ENCODE measurements around the gene SLC22A17. TPM values are rescaled to one million over a fixed set of nuclear protein-coding genes. Genes with fewer than 3 reads are reported as not detected.
A peak's percentile ranks its signal among the peaks of the same experiment; 100 is the strongest.

Gene SLC22A17
- total and polyA plus RNA-seq, 2 of the 13 experiments (the other 11 are each of a cell fraction or from before 2014, with no cell fraction given): 0.95 to 1.1 TPM

DNA sequence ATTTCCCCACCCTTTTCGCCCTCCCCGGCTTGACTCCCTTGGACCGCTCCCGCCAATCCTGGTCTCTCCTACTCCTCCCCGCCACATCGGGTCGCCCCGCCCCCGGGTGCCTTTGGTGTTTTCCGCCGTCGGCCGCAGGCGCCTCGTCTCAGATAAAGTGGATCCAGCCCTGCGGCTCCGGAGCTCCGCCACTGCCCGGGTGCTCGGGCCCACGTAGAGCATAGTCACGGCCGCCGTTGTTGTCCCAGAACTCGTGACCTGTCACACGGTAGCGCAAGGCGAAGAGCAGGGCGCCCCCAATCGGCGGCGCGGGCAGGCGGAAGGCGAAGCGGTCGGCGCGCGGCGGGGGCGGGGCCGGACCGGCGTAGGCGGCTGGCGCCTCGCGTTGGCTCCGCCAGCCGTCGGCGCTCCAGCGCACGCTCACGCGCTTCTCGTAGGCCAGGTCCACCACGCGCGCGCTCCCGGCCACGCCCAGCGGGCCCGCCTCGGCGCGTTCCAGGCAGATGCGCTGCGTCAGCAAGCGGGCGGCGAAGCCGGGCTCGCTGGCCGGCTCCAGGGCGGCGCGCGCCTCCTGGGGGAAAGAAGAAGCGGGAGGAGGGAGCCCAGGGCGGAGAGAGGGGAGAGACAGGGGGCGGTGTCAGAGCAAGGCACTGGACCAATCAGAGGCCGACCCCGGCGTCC lies 51.3 kb downstream of the SLC22A17 start (continued):
- TF ChIP-seq, protein P1, sequence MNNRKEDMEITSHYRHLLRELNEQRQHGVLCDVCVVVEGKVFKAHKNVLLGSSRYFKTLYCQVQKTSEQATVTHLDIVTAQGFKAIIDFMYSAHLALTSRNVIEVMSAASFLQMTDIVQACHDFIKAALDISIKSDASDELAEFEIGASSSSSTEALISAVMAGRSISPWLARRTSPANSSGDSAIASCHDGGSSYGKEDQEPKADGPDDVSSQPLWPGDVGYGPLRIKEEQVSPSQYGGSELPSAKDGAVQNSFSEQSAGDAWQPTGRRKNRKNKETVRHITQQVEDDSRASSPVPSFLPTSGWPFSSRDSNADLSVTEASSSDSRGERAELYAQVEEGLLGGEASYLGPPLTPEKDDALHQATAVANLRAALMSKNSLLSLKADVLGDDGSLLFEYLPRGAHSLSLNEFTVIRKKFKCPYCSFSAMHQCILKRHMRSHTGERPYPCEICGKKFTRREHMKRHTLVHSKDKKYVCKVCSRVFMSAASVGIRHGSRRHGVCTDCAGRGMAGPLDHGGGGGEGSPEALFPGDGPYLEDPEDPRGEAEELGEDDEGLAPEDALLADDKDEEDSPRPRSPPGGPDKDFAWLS (CRISPR knock-in tag; IDR thresholded peaks at IDR 0.05; ENCODE audit: borderline replicate concordance): no peak
- TF ChIP-seq PAF1 (CRISPR knock-in tag; IDR thresholded peaks at IDR 0.05) (0 out of 2 replicates have a peak, but pooled peaks have one; percentile 36), MTA3 (CRISPR knock-in tag; IDR thresholded peaks at IDR 0.05) (no peak), MEIS2 (CRISPR knock-in tag; IDR thresholded peaks at IDR 0.05) (peak; percentile 99), ARID2 (CRISPR knock-in tag; IDR thresholded peaks at IDR 0.05; ENCODE audit: borderline replicate concordance) (peak; percentile 95), SNAPC2 (CRISPR knock-in tag; IDR thresholded peaks at IDR 0.05) (no peak; the same call in 1 of the 2 replicates), MAZ (IDR thresholded peaks at IDR 0.05; ENCODE audit: borderline replicate concordance, low read depth, low read length) (peak; percentile 94), MAZ (CRISPR knock-in tag; IDR thresholded peaks at IDR 0.05; ENCODE audit: low read depth) (peak; percentile 99), ZNF737 (CRISPR knock-in tag; IDR thresholded peaks at IDR 0.05; ENCODE audit: borderline replicate concordance) (no peak), FIP1L1 (IDR thresholded peaks at IDR 0.05; ENCODE audit: borderline replicate concordance, insufficient read depth, low read depth, low read length) (peak; percentile 59; the same call in 1 of the 2 replicates), BHLHE40 (IDR thresholded peaks at IDR 0.05; ENCODE audit: low read length) (peak; percentile 87), ZNF274 (CRISPR knock-in tag; IDR thresholded peaks at IDR 0.05) (peak; percentile 69), ZBTB3 (CRISPR knock-in tag; IDR thresholded peaks at IDR 0.05; ENCODE audit: borderline replicate concordance, low read depth) (no peak), MIER3 (CRISPR knock-in tag; IDR thresholded peaks at IDR 0.05; ENCODE audit: borderline replicate concordance) (peak; percentile 71), DR1 (CRISPR knock-in tag; IDR thresholded peaks at IDR 0.05) (peak; percentile 70; the same call in 1 of the 2 replicates), ZNF12 (CRISPR knock-in tag; IDR thresholded peaks at IDR 0.05) (peak; percentile 76), NFKB2 (CRISPR knock-in tag; IDR thresholded peaks at IDR 0.05; ENCODE audit: borderline replicate concordance) (peak; percentile 28; the same call in 1 of the 2 replicates), ZNF841 (CRISPR knock-in tag; IDR thresholded peaks at IDR 0.05; ENCODE audit: borderline replicate concordance) (no peak), SIX4 (CRISPR knock-in tag; IDR thresholded peaks at IDR 0.05) (peak; percentile 64; the same call in 1 of the 2 replicates), FOXK1 (CRISPR knock-in tag; IDR thresholded peaks at IDR 0.05; ENCODE audit: borderline replicate concordance, low read depth) (peak; percentile 97; the same call in 1 of the 2 replicates), CENPX (CRISPR knock-in tag; IDR thresholded peaks at IDR 0.05) (no peak)
- TF ChIP-seq, protein P2, sequence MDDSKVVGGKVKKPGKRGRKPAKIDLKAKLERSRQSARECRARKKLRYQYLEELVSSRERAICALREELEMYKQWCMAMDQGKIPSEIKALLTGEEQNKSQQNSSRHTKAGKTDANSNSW (CRISPR knock-in tag; IDR thresholded peaks at IDR 0.05; ENCODE audit: borderline replicate concordance): no peak
- TF ChIP-seq, protein P3, sequence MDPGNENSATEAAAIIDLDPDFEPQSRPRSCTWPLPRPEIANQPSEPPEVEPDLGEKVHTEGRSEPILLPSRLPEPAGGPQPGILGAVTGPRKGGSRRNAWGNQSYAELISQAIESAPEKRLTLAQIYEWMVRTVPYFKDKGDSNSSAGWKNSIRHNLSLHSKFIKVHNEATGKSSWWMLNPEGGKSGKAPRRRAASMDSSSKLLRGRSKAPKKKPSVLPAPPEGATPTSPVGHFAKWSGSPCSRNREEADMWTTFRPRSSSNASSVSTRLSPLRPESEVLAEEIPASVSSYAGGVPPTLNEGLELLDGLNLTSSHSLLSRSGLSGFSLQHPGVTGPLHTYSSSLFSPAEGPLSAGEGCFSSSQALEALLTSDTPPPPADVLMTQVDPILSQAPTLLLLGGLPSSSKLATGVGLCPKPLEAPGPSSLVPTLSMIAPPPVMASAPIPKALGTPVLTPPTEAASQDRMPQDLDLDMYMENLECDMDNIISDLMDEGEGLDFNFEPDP (CRISPR knock-in tag; conservative IDR thresholded peaks at IDR 0.05): no peak
- TF ChIP-seq, protein P4, sequence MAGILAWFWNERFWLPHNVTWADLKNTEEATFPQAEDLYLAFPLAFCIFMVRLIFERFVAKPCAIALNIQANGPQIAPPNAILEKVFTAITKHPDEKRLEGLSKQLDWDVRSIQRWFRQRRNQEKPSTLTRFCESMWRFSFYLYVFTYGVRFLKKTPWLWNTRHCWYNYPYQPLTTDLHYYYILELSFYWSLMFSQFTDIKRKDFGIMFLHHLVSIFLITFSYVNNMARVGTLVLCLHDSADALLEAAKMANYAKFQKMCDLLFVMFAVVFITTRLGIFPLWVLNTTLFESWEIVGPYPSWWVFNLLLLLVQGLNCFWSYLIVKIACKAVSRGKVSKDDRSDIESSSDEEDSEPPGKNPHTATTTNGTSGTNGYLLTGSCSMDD (CRISPR knock-in tag; IDR thresholded peaks at IDR 0.05): no peak
